Stimulated activated CD4-positive, alpha-beta T cell treated with anti-CD3 and anti-CD28 coated beads, Interleukin-1b, Interleukin-23, amount 100 ng/mL, for 24 hours (primary cell): ENCODE data around the gene BSND.

Source experiments
- DNase-seq, 4 experiments: peaks; one replicate each; pipeline ENCODE4 v3.0.0-alpha.2; 2020; ENCODE audit warnings: low read depth in 4 of 4, low spot score in 1 of 4

BSND gene

DNA sequence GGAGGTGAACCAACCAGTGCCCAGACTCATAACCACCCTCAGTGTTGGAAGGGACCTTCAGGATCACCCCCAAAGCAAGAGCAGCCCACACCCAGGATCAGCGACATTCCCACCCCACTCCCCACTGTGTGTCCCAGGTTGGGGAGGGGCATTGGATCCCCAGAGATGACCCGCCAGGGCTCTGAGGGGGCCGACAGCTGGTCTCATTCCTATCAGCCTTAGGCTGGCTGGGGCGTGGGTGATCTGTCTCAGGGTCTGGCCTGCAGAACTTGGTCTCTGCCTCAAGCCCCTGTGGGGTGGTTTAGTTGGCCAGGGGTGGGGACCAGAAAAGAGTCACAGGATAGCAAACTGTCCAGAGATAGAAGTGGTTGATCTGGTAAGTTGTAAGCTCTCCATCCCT is 7.8 kb upstream of the BSND start:
- DNase-seq, result no peak

DNA sequence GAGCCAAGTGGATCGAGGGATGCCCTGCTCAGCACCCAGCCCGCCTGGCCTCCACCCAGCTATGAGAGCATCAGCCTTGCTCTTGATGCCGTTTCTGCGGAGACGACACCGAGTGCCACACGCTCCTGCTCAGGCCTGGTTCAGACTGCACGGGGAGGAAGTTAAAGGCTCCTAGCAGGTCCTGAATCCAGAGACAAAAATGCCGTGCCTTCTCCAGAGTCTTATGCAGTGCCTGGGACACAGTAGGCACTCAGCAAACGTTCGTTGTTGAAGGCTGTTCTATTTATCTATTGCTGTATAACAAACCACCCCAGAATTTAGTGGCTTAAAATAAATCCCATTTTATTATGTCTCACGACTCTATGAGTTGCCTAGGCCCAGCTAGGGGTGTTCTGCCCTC is 6.8 kb upstream of the BSND start:
- no peak for DNase-seq

DNA sequence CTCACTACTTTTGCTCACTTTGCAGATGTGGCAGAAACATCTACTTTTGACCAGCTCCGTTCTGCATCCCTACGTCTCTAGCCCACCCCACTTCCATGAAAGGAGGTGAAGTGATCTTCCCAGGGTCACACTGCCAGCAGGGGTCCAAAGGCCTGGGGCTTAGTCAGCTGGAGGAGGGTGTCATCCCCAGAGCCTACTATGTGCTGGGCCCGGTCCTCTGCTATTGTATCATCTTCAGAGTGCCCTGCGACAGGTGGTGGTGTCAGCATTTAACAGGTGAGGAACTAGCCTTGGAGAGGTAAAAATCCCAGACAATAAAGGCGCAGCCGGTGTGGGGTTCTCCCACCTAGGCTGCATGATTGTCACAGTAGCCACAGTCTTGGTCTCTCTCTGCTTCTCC is 5.6 kb upstream of the BSND start:
- no peak for DNase-seq

DNA sequence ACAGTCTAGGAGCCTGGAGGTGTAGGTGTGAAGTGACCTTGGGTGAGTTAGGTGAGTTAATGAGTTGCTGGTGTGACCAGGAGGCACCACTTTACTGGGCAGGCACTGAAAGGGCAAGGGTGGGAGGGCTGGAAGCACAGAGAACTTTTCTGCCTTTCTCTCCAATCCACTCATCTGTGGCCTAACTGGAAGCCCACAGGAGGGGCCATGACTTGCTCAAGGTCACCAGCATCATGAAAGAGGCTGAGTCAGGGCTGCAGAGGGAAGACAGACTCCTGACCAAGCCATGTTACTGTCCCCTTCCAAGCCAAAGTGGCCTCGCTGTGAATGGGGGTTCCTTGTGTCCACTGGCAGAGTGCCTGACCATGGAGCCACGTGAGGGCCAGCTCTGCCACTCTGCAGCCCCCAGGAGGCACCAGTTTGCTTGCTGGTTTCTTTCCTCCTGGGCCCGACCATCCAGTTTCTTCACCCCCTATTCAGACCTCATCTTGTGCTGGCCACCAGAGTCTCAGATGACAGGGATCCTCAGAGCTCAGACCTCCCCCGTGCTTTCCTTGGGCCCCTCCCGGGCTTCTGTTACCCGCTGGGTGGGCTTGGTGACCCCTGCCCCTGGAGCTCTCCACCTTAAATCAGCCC is 4.3 kb upstream of the BSND start:
- no peak for DNase-seq

DNA sequence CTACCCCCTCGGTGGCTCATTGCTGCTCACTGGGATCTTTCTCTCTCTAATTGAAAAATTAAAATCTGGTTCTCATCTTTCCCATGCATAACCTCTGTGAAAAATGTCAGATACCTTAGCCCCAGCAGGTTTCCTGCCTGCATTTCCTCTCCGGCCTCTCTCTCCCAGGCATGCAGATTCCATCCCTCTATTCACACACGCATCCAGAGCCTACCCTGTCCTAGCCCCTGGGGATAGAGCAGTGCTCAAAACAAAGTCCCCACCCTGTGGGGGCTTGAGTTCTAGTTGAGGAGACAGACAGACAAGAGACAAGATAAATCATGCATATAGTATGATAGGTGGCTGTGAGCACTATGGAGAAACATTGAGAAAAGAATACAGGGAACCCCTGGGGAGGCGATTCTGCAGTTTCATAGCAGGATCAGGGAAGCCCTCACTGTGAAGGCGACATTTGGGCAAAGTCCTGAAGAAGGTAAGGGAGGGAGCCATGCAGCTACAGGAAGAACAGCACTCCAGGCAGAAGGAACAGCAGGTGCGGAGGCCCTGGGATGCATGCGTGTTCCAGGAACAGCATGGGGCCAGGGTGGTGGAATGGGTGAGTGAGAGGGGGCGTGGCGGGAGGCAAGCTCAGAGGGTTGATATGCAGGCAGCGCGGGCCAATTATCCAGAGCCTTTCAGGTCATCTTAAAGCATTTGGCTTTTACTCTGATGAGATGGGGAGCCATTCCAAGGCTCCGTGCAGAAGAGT is 3.5 kb upstream of the BSND start:
- DNase-seq, result no peak

DNA sequence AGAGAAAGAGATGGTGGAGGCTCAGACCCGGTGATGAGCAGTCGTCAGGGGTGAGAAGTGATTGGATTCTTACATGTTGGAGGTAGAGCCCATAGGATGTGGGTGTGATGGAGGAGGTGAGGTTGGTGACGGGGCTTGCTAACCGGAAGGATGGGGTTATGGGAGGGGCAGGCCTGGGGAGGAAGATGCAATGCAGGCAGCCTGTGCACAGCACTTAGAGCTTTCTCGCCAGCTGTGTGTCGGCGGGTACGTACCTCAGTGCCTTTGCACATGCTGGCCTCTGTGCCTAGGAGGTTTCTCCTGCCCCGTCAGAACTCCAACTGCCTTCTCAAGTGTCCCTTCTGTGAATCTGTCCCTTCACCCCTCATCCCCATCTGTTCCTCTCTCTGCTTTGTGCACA is 2.9 kb upstream of the BSND start:
- DNase-seq, result no peak

DNA sequence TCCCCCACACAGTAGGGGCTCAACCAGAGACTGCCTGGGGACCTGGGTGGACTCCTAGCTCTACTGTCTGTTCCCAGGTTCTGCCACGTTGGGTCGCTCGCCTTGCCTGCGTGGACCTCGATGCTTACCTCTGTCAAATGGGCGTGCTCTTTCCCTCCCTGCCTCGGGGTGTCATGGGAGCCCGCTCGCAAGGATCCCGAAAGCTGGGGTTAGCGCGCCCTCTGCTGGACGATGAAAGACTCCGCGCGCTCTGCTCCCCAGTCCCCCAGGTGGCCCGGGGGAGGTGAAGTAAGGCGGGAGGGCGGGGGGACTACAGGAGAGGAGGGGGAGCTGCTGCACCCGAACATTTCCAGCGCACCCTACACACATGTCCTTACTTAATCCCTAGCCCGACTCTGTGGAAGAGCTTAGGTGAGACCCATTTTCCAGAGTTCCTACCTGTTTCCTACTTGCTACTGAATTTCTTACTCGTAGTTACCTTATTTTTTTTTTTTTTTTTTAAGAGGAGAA is 2.3 kb upstream of the BSND start:
- peak; percentile 53 to 72 (median 70) for DNase-seq

DNA sequence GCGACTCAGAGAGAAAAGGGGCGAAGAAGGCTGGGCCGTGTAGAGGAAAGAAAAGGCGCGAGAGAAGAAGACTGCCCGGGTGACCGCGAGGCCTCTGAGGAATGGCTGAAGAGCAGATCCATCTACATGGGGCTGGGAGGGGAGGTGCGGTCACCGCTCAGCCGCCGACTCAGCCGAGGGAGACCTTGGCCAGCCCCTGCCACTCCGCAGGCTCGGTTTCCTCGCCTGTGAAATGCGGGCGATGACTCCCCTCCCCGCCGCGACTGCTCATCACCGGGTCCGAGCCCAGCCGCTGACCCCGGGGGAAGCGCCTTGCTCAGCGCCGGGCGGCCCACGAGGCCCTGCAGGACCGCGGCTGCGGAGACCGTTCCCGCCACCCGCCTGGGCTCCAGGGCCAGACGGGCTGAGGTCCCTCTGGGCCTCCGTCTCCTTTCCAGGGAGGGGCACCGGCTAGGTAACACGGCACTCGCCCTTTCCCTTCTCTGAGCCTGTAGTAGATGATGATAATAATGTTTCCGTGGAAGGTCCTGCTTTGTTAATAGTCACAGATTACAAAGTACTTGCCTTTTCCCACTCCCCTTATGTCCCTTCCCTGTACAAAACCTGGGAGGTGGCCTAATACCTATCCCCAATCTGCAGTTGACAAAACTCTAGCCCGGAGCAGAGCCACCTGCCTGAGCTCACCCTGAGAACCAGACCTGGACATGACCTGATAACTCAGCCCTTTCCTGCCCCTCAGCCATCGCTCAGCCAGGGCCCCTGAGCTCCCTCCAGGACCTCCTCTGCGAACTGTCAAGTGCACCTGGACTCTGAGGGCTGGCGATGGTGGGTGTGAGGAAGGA is 1.6 kb upstream of the BSND start:
- no peak for DNase-seq

DNA sequence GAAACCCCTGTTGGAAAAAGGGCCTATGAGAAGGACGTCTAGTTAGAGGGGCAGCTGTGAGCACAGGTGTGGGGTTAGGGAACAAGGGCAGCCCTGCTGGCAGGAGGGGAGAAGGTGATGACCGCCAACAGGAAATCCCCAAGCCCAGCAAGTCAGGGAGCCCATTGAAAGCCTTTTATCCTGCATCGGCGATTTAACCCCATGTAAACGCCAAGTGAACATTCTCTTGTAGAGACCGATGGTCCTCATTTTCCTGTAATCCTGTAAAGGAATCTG is 1.1 kb upstream of the BSND start:
- no peak for DNase-seq

DNA sequence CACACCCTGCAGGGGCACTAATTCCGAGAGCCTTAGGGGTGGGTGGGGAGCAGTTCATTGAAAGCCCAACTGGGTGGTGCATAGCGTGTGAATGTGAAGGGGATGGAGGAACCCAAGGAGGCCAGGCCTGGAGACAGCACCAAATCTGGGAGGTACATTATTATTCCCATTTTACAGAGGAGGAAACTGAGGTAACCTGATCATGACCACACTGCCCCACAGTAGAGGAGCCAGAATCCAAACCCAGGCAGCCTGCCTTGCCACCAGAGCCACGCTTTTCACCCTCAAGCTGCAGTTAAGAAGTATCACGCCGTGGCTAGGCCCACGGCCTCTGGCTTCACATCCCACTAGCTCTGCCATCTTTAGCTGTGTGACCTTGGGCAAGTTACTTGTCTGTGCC is 633 bp upstream of the BSND start:
- no peak for DNase-seq

DNA sequence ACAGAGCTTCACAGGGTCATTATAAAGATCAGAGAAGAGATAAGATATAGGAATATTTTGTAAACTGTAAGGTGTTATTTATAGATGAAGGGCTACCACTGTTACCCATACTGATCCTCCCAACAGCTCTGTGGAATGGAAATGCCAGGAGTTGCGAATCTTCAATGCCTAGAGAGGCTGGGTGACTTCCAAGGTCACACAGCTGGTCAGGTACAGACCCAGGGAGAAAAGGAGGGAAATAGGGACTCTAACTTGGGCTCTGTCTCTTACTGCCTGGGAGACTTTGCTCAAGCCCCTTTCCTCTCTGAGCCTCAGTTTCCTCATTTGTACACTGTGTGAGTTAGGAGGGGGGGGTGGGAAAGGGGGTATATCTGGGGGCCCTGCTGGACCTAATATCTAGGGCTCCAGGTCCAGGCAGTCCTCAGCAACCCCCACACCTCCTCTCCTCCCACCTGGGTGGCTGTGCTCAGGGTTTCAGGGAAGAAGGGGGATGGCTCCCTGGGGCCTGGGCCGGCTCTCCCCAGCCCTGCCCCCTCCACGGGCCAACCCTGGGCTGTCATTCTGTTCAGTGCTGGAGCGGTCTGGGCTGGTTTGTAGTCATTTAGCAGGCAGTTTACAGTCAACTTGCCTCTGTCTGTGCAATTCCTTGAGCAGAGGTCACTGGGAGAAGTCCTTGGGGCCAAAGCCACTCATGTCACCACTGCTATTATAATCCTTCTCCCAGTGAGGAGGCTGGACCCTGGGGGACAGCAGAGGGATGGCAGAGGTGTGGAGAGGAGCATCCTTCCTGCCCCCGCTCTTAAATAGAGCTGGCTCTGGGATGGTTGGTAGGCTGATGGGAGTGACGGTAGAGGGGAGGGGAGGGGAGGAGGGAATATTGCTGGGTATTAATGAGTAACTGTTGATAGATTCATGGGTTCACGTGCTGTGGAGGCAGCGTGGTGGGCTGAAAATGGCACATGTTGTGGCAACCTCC is 1.7 kb downstream of the BSND start:
- DNase-seq, result no peak

DNA sequence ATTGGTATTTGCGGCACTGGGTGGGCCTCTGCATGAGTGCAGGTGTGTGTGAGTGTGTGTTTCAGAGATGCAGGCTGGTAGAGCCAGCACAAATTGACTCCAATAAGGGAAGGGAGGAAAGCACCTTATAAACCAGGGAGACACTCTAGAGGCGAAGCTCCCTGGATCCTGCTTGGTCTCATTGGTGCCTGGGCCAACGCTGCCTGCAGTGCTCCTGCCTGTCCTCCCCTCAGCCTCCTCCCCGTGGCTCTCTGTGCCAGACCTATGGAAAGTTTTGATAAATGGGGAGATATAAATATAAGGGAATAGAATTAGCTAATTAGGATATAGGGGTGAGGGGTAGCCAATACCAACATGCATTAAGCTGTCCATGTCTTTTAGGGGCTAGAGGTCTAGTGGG is 2.6 kb downstream of the BSND start:
- DNase-seq, result no peak

DNA sequence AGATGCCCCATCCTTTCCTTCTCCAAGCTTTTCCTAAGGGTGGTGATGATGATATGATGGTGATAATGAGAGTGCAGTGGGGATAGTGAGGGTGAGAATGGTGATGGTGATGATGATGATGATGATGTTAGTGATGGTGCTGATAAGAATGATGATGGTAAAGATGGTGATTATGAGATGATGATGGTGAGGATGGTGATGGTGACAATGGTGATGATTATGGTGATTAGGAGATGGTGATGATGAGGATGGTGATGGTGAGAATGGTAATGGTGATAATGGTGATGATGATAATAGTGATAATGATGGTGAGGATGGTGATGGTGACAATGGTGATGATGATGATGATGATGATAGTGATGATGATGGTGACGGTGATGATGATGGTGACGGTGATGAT is 4.0 kb downstream of the BSND start:
- DNase-seq, result no peak

DNA sequence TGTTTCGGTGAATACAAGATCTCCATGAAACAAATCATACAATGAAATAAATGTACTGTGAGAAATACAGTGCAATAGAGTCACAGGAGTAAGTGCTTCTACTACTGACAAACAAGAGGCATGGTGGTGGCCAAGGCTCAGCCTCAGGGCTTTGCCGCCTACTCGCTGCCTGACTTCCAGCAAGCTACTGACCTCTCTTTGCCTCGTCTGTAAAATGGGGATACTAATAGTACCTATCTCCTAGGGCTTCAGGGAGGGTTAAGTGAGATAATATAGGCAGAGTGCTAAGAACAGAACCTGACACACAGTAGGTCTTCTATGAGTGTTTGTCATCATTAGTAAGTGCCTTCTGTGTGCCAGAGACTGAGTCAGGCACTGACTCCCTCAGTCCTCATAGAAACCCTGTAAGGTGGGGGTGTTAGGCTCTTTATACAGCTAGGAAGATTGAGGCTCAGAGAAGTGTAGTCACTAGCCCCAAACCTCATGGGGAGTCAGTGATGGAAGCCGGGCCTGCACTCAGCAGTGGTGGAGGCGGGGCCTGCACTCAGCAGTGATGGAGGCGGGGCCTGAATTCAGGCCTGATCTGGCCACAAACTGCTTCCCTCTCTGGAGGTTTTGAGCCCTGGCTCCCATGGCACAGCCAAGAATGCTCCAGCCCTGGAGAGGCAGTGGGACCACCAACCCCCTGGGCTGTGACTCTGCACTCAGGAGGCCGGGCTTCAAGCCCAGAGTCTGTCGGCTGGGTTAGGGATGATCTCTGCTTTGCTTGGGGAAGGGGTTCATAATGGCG is 6.8 kb downstream of the BSND start:
- no peak for DNase-seq

DNA sequence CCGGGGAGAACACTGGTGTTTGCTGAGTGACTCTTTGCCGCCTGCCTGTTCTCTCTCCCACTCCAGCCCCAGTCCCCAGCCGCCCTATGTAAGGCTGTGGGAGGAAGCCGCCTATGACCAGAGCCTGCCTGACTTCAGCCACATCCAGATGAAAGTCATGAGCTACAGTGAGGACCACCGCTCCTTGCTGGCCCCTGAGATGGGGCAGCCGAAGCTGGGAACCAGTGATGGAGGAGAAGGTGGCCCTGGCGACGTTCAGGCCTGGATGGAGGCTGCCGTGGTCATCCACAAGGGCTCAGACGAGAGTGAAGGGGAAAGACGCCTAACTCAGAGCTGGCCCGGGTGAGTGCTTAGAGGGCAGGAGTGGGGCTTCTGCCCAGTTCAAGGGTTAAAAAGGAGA is 8.2 kb downstream of the BSND start:
- DNase-seq, result no peak

DNA sequence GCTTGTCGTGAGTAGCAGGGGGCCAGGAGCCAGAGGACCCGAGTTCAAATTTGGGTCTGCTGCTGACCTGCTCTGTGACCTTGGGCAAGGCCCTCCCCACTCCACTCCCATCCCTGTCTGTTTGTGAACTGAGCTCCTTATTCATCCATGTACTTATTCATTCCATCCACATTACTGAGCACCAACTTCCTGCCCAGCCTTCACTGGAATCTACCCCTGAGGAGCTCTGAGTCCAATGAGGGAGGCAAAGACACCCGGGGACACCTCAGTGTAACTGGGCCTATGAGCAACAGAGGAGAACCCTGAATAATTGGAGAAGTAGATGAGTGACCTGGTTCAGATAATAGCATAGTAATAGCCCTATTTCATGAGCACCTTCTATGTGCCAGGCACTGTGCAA is 8.9 kb downstream of the BSND start:
- DNase-seq, result no peak

DNA sequence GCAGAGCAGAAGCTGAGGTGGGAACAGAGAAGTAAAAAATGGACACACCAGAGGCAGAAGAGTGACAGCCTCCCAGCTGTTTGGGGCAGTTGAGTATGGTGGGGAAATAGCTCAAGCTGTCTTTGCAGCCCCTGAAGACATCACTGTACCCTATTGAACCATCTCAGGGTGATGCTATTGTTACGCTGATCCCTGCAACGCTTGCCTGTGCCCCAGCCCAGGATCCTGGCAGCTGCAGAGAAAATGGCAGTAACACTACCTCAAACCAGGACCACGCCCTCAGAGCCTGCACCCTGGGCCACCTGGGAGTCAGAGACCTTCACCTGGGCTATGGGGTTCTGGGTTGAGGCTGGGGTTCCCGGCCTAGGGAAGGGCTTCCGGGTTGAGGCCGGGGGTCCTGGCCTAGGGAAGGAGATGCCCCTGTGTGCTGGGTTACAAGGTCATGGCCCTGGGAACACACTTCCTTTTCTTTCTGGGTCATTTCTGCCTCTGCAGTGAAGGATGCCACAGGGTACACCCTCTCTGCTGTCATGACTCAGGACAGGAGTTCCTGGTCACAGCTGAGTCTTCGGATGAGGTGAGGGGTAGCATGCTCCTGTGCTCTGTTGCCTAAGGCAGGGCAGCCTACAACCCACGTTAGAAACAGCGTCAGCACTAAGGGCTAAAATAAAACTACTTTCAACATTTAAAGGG is 11.6 kb downstream of the BSND start:
- DNase-seq, result no peak

DNA sequence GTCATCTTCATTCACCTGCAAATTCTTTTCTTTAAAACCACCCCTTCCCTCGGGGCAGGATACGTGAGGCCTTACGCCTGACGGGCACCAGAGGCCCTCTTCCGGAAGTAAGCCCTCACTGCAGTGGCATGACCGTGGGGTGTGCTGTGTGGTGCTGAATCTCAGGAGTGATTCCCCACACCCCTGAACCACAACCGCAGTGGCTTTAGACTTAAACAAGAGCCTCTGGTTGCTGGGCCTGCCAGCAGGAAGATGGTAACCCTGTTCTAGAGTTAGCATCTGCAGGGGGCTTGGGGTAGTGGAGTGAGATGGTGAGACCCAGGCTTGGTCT is 12.1 kb downstream of the BSND start:
- no peak for DNase-seq

DNA sequence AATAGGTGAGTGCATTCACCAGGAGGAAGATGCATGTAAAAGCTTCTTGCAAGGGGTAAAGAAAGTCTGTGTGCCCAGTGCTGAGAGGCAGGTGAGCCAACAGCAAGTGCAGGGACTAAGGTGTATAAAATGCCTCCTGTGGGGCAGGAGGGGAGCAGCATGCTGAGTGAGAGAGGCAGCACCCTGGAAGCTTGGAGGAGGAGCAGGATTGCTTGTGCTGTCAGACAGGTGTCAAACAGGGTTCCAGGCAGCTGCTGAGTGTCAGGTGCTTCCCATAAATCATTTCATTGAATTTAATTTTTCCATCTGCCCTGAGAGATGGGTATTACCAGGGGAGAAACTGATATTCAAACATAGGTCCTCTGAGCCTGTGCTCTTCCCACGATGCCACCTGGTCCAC is 13.9 kb downstream of the BSND start:
- DNase-seq, result no peak

DNA sequence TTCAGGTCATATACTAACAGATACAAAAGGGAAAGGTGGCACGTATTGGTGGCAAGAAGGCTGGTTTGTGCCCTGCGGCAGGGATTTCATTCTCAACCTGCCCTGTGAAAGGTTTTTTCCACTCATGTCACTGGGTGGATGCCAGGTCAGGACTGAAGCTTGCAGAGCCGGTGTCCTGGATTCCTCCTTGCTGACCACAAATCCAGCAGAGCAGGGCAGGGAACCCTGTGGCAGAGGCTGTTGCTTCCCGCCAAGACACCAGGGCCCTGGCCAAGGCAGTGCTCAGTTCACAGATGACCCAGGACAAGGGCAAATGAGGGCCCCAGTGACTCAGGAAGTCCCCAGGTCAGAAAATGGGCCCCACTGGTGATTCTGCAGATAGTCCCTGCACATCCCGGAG is 16.4 kb downstream of the BSND start:
- DNase-seq, result no peak
